WTC11 (cell line): Measurements from ENCODE around the gene SLC9A3. TPM values are rescaled to one million over a fixed set of nuclear protein-coding genes. Genes with fewer than 3 reads are reported as not detected.

Experiments used
- ATAC-seq: fragments of 200-7000 bp; cut with Tn5 transposase; 2 replicates; pipeline ENCODE4 v1.10.0; 2021; ENCODE audit warnings: mild to moderate bottlenecking, moderate library complexity
- CTCF ChIA-PET: fragments of 300-600 bp; sonication (Branson Sonifier 250); formaldehyde crosslinking; loops from one replicate; lab custom pipeline; 2021; ENCODE audit warnings: antibody characterized with exemption; lab: Charles Lee
- POLR2A ChIA-PET: fragments of 350-600 bp; sonication (Branson Sonifier 250); formaldehyde crosslinking; loops from one replicate; lab custom pipeline; 2021; ENCODE audit warnings: antibody characterized with exemption; lab: Charles Lee
- DNase-seq: peaks from one replicate; pipeline ENCODE4 v3.0.0; 2021; ENCODE audit warnings: low spot score
- H3K27ac Mint-ChIP-seq: 2 replicates; pipeline ENCODE4 v1.8.0; 2021; ENCODE audit warnings: mixed read lengths
- H3K27me3 Mint-ChIP-seq: 2 replicates; pipeline ENCODE4 v1.8.0; 2021; ENCODE audit warnings: low read depth, mild to moderate bottlenecking, moderate library complexity, mixed read lengths
- H3K36me3 Mint-ChIP-seq: 2 replicates; pipeline ENCODE4 v1.8.0; 2021; ENCODE audit warnings: mixed read lengths
- H3K4me1 Mint-ChIP-seq: 2 replicates; pipeline ENCODE4 v1.8.0; 2022; ENCODE audit warnings: mixed read lengths
- H3K4me3 Mint-ChIP-seq: 2 replicates; pipeline ENCODE4 v1.8.0; 2021; ENCODE audit warnings: mild to moderate bottlenecking, moderate library complexity, mixed read lengths
- H3K9me3 Mint-ChIP-seq: 2 replicates; pipeline ENCODE4 v1.8.0; 2021; ENCODE audit warnings: mixed read lengths
- ATF1 ChIP-seq: sonication (generic); formaldehyde crosslinking; IDR thresholded peaks from 2 replicates; pipeline ENCODE4 v1.8.1; 2023; ENCODE audit warnings: mild to moderate bottlenecking, moderate library complexity, missing genetic modification reagents
- ATF2 ChIP-seq: sonication (generic); formaldehyde crosslinking; IDR thresholded peaks from 2 replicates; pipeline ENCODE4 v1.8.1; 2022; ENCODE audit warnings: low read depth, missing genetic modification reagents, borderline replicate concordance
- ESRRA ChIP-seq: sonication (generic); formaldehyde crosslinking; IDR thresholded peaks from 2 replicates; pipeline ENCODE4 v1.8.1; 2022; ENCODE audit warnings: mild to moderate bottlenecking, missing genetic modification reagents, borderline replicate concordance
- FOXK1 ChIP-seq: sonication (generic); formaldehyde crosslinking; IDR thresholded peaks from 2 replicates; pipeline ENCODE4 v1.8.0; 2022; ENCODE audit warnings: mild to moderate bottlenecking, moderate library complexity, missing genetic modification reagents
- HMGXB4 ChIP-seq: sonication (generic); formaldehyde crosslinking; IDR thresholded peaks from 2 replicates; pipeline ENCODE4 v1.8.1; 2023; ENCODE audit warnings: mild to moderate bottlenecking, moderate library complexity, missing genetic modification reagents
- KAT7 ChIP-seq: sonication (generic); formaldehyde crosslinking; IDR thresholded peaks from 2 replicates; pipeline ENCODE4 v1.8.1; 2023; ENCODE audit warnings: missing genetic modification reagents, mild to moderate bottlenecking, borderline replicate concordance
- MLX ChIP-seq: sonication (generic); formaldehyde crosslinking; IDR thresholded peaks from 2 replicates; pipeline ENCODE4 v1.8.1; 2023; ENCODE audit warnings: mild to moderate bottlenecking, missing genetic modification reagents, moderate library complexity
- MXD4 ChIP-seq: fragments of 250-450 bp; sonication (Bioruptor Pico); IDR thresholded peaks from 2 replicates; pipeline ENCODE4 v1.8.0; 2021; ENCODE audit warnings: mild to moderate bottlenecking, moderate library complexity, borderline replicate concordance
- NFATC4 ChIP-seq: fragments of 250-450 bp; sonication (Bioruptor Pico); IDR thresholded peaks from 2 replicates; pipeline ENCODE4 v1.9.0; 2021; ENCODE audit warnings: mild to moderate bottlenecking
- NFE2L1 ChIP-seq: sonication (generic); formaldehyde crosslinking; IDR thresholded peaks from 2 replicates; pipeline ENCODE4 v1.8.1; 2023; ENCODE audit warnings: missing genetic modification reagents
- NR3C1 ChIP-seq: sonication (generic); formaldehyde crosslinking; conservative IDR thresholded peaks from 2 replicates; pipeline ENCODE4 v1.8.1; 2023; ENCODE audit warnings: low read depth, mild to moderate bottlenecking, missing genetic modification reagents
- OVOL2 ChIP-seq: fragments of 250-450 bp; sonication (Bioruptor Pico); IDR thresholded peaks from 2 replicates; pipeline ENCODE4 v1.9.0; 2021; ENCODE audit warnings: mild to moderate bottlenecking, borderline replicate concordance
- SMAD3 ChIP-seq: sonication (generic); formaldehyde crosslinking; IDR thresholded peaks from 2 replicates; pipeline ENCODE4 v1.8.0; 2022; ENCODE audit warnings: missing genetic modification reagents, mild to moderate bottlenecking, borderline replicate concordance
- STAT6 ChIP-seq: sonication (generic); formaldehyde crosslinking; conservative IDR thresholded peaks from 2 replicates; pipeline ENCODE4 v1.8.1; 2023; ENCODE audit warnings: mild to moderate bottlenecking, low read depth, missing genetic modification reagents, moderate library complexity
- ZNF121 ChIP-seq: sonication (generic); formaldehyde crosslinking; IDR thresholded peaks from 2 replicates; pipeline ENCODE4 v1.8.0; 2023; ENCODE audit warnings: missing genetic modification reagents
- total RNA-seq: library from RNA; stranded (reverse); gene quantifications from 3 replicates; pipeline ENCODE4 v1.2.3, GENCODE V29; 2021
- TF ChIP-seq, protein P1 (sequence below): sonication (generic); formaldehyde crosslinking; IDR thresholded peaks from 2 replicates; pipeline ENCODE4 v1.8.1; 2022; ENCODE audit warnings: mild to moderate bottlenecking, moderate library complexity, missing genetic modification reagents
- TF ChIP-seq, protein P2 (sequence below): fragments of 250-450 bp; sonication (Bioruptor Pico); IDR thresholded peaks from 2 replicates; pipeline ENCODE4 v1.8.0; 2021; ENCODE audit warnings: mild to moderate bottlenecking

The SLC9A3 gene
- total RNA-seq, 1 experiment from 2014 or later: 1.6 TPM

DNA sequence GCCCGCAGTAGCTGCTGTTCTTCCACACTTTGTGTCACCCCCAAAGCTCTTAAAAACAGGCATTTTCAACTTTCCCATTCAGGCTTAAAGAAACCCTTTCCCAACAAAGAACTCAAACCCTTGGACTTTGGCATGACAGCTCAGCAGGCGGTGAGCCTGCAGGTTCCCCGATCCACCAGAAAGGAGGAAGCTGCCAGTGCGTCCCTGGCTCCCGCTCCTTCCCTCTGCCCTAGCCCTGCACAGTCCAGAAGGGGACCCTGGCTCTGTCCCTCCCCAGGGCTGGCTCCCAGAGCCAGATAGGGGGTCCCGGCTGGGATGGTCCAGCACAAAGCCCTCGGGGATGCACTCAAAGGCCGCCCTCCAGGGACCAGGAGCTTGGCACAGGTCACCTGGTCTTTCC lies 9.6 kb downstream of the SLC9A3 start:
- no peaks in the 10 kb centered on the region for H3K36me3 Mint-ChIP-seq
- no peak for DNase-seq
- TF ChIP-seq MLX (CRISPR knock-in tag) (no peak), SMAD3 (CRISPR knock-in tag) (no peak), OVOL2 (CRISPR knock-in tag) (no peak), KAT7 (CRISPR knock-in tag) (no peak), HMGXB4 (CRISPR knock-in tag) (no peak)
- no peak overlapping the region for H3K4me3 Mint-ChIP-seq
- peaks cover 27% of the 10 kb centered on the region for H3K27me3 Mint-ChIP-seq
- no peaks in the 10 kb centered on the region for H3K4me1 Mint-ChIP-seq
- no peak for ATAC-seq
- ChIA-PET CTCF (interaction anchor here (1.6 kb wide), 1 partner anchor 68 kb away, joined by 4 read pairs; no protein-coding TSS in a partner anchor), POLR2A (no interaction called here)
- no peak overlapping the region for H3K27ac Mint-ChIP-seq
- H3K9me3 Mint-ChIP-seq: peaks cover 12% of the 10 kb centered on the region

- Mint-ChIP-seq H3K27me3 (peaks cover 28% of the 10 kb centered on the region), H3K27ac (no peak overlapping the region), H3K4me3 (no peak overlapping the region), H3K4me1 (no peaks in the 10 kb centered on the region), H3K9me3 (peaks cover 12% of the 10 kb centered on the region), H3K36me3 (no peaks in the 10 kb centered on the region)
- TF ChIP-seq ESRRA (CRISPR knock-in tag) (no peak), MXD4 (CRISPR knock-in tag) (no peak), STAT6 (CRISPR knock-in tag) (no peak), FOXK1 (CRISPR knock-in tag) (no peak), ZNF121 (CRISPR knock-in tag) (no peak), NFATC4 (CRISPR knock-in tag) (no peak)
- TF ChIP-seq, protein P1, sequence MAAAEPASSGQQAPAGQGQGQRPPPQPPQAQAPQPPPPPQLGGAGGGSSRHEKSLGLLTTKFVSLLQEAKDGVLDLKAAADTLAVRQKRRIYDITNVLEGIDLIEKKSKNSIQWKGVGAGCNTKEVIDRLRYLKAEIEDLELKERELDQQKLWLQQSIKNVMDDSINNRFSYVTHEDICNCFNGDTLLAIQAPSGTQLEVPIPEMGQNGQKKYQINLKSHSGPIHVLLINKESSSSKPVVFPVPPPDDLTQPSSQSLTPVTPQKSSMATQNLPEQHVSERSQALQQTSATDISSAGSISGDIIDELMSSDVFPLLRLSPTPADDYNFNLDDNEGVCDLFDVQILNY (CRISPR knock-in tag): no peak
- ChIA-PET POLR2A (no interaction called here), CTCF (interaction anchor here (1.6 kb wide), 1 partner anchor 67 kb away, joined by 4 read pairs; no protein-coding TSS in a partner anchor)
- DNase-seq: no peak
- ATAC-seq: no peak
These were observed 10.2 kb downstream of the SLC9A3 start for GRCh38 chr5:514101-514485.

DNA sequence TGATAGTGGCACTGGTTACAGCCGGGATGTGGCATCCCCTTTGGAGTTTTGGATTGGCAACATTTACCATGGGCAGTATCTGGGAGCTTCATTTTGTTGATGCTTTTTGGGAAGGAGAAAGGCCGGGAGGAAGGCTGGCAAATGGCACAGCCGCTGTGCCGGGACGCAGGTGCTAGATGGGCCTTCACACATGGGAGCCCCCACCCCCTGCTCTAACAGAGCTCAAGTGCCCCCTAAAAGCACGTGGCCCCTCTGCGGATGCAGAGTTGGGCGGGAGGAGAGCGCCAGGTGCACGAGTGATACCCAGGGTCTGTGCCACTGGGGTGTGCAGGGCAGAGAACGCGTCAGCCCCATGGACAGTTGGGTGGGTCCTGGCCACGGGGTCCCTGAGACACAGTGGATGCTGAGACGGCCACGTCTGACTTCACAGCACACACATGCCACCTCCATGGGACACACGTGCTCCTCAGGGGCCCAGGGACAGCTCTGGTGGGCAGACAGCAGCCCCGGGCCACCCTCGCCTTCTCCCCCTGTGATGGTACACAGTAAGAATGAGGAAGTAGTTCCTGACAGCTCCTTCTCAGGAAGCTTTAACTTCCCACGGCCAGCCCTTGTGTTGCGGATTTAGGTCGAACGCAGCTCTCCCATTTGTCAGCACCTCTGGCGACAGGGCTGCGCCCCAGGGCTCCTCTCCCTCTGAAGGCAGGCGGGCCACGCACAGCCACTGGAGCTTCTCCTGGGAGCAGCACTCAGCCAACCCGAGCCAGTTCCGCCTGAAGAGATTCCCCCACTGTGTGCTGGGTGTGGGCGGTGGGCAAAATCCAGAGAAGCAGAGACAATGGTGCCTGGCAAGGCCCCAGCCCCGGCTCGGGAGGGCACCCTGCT lies 10.8 kb downstream of the SLC9A3 start:
- ATAC-seq (no peak), DNase-seq (no peak)
- ChIA-PET CTCF (interaction anchor here (0.6 to 1.6 kb wide), 2 partner anchors 10 to 67 kb away, joined by 3 to 4 read pairs; no protein-coding TSS in a partner anchor), POLR2A (no interaction called here)
- Mint-ChIP-seq H3K27ac (no peak overlapping the region), H3K9me3 (peaks cover 12% of the 10 kb centered on the region), H3K27me3 (peaks cover 34% of the 10 kb centered on the region), H3K4me3 (no peak overlapping the region), H3K36me3 (no peaks in the 10 kb centered on the region), H3K4me1 (no peaks in the 10 kb centered on the region)
- TF ChIP-seq, protein P2, sequence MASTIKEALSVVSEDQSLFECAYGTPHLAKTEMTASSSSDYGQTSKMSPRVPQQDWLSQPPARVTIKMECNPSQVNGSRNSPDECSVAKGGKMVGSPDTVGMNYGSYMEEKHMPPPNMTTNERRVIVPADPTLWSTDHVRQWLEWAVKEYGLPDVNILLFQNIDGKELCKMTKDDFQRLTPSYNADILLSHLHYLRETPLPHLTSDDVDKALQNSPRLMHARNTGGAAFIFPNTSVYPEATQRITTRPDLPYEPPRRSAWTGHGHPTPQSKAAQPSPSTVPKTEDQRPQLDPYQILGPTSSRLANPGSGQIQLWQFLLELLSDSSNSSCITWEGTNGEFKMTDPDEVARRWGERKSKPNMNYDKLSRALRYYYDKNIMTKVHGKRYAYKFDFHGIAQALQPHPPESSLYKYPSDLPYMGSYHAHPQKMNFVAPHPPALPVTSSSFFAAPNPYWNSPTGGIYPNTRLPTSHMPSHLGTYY (CRISPR knock-in tag): no peak
- TF ChIP-seq ATF2 (CRISPR knock-in tag) (no peak), NFE2L1 (CRISPR knock-in tag) (no peak), ATF1 (CRISPR knock-in tag) (no peak), NR3C1 (CRISPR knock-in tag) (no peak)
